SU-DHL-6 (cell line): ENCODE measurements around the gene FBXW4.

ENCODE experiments used
- H2AFZ ChIP-seq: fragments of 200-600 bp; sonication (generic); 2 replicates; pipeline ENCODE4 v1.6.1; 2014; ENCODE audit warnings: low read depth, mild to moderate bottlenecking, moderate library complexity, mixed read lengths, antibody characterized with exemption, low read length; ENCODE audit not compliant: severe bottlenecking
- H3F3A ChIP-seq: fragments of 200-600 bp; shearing (Covaris generic); 2 replicates; pipeline ENCODE4 v1.6.0; 2016; ENCODE audit warnings: antibody characterized with exemption, mild to moderate bottlenecking; ENCODE audit not compliant: insufficient read depth
- H3K27ac ChIP-seq: fragments of 200-600 bp; sonication (generic); 2 replicates; pipeline ENCODE4 v1.5.1; 2016; ENCODE audit warnings: low read depth, mild to moderate bottlenecking, low read length, moderate library complexity, mixed read lengths
- H3K27me3 ChIP-seq: fragments of 200-600 bp; sonication (generic), shearing (Covaris generic); 2 replicates; pipeline ENCODE4 v1.6.0; 2014; ENCODE audit warnings: mild to moderate bottlenecking, low read length
- H3K36me3 ChIP-seq: fragments of 200-600 bp; sonication (generic); 2 replicates; pipeline ENCODE4 v1.6.1; 2014; ENCODE audit warnings: mild to moderate bottlenecking, low read length, mixed read lengths
- H3K4me2 ChIP-seq: fragments of 300-600, 200-600 bp; shearing (Covaris generic), sonication (generic); 2 replicates; pipeline ENCODE4 v1.6.0; 2014; ENCODE audit warnings: low read length, low read depth, mild to moderate bottlenecking; ENCODE audit not compliant: poor library complexity, severe bottlenecking
- H3K4me3 ChIP-seq: fragments of 200-600 bp; sonication (generic); 2 replicates; pipeline ENCODE4 v1.5.1; 2014; ENCODE audit warnings: antibody characterized with exemption, low read length, mild to moderate bottlenecking, mixed read lengths; ENCODE audit not compliant: insufficient read depth, poor library complexity, severe bottlenecking
- H3K79me2 ChIP-seq: fragments of 200-600 bp; sonication (generic); 2 replicates; pipeline ENCODE4 v1.6.1; 2014; ENCODE audit warnings: mild to moderate bottlenecking, low read length, moderate library complexity; ENCODE audit not compliant: insufficient read depth
- H3K9ac ChIP-seq: fragments of 200-600 bp; sonication (generic); 2 replicates; pipeline ENCODE4 v1.7.0; 2014; ENCODE audit warnings: mild to moderate bottlenecking, low read length
- H3K9me2 ChIP-seq: fragments of 200-600 bp; sonication (generic); replicated peaks from 2 replicates; pipeline ENCODE4 v1.6.1; 2014; ENCODE audit warnings: low read length; ENCODE audit not compliant: insufficient read depth
- H3K9me3 ChIP-seq: fragments of 200-600 bp; sonication (generic); 2 replicates; pipeline ENCODE4 v1.6.1; 2014; ENCODE audit warnings: low read length, mixed read lengths; ENCODE audit not compliant: insufficient read depth
- H4K20me1 ChIP-seq: fragments of 200-600 bp; sonication (generic); 2 replicates; pipeline ENCODE4 v1.6.1; 2014; ENCODE audit warnings: low read depth, mild to moderate bottlenecking, antibody characterized with exemption, low read length, moderate library complexity, mixed read lengths
- EZH2phosphoT487 ChIP-seq: fragments of 200-600 bp; sonication (generic), shearing (Covaris generic); conservative IDR thresholded peaks from 2 replicates; pipeline ENCODE4 v1.6.1; 2018; ENCODE audit warnings: mild to moderate bottlenecking, antibody characterized with exemption, low read length, moderate library complexity, mixed read lengths
- TF ChIP-seq, protein P1 (sequence below): fragments of 200-600 bp; sonication (generic); IDR thresholded peaks from one replicate; pipeline ENCODE4 v1.5.1; 2017; ENCODE audit warnings: antibody characterized with exemption, mild to moderate bottlenecking, low read length, moderate library complexity; ENCODE audit not compliant: insufficient read depth, poor library complexity, severe bottlenecking

FBXW4 gene

DNA sequence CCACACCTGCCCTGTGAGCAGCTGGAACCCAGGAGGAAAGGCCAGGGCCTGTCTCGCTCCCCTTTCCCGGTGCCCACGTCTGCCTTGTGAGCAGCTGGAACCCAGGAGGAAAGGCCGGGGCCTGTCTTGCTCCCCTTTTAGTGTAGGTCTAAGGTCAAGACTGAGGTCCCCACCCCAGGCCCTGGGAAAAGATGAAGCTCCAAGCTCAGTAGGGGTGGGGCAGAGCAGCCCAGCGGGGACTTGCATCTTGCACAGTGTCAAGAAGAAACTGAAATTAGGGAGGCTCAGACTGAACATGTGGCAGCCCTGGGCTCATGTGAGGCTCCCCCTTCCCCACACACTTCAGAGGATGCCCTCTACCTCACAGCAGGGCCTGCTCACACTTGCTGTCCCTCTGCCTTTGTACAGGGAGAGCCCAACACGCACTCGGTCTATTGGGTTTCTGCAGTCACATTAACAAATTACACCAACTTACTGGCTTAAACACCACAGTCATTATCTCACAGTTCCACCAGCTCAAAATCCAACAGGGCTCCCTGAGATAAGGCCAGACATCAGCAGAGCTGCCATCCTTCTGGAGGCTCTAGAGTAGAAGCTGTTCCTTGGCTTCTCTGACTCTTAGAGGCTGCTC lies 119.3 kb downstream of the FBXW4 start:
- no peaks in the 10 kb centered on the region for H3K36me3 ChIP-seq
- no peaks in the 10 kb centered on the region for H3F3A ChIP-seq
- no peak overlapping the region for H3K9ac ChIP-seq
- no peak for TF ChIP-seq EZH2phosphoT487
- TF ChIP-seq, protein P1, sequence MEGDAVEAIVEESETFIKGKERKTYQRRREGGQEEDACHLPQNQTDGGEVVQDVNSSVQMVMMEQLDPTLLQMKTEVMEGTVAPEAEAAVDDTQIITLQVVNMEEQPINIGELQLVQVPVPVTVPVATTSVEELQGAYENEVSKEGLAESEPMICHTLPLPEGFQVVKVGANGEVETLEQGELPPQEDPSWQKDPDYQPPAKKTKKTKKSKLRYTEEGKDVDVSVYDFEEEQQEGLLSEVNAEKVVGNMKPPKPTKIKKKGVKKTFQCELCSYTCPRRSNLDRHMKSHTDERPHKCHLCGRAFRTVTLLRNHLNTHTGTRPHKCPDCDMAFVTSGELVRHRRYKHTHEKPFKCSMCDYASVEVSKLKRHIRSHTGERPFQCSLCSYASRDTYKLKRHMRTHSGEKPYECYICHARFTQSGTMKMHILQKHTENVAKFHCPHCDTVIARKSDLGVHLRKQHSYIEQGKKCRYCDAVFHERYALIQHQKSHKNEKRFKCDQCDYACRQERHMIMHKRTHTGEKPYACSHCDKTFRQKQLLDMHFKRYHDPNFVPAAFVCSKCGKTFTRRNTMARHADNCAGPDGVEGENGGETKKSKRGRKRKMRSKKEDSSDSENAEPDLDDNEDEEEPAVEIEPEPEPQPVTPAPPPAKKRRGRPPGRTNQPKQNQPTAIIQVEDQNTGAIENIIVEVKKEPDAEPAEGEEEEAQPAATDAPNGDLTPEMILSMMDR, result no peak
- no peaks in the 10 kb centered on the region for H4K20me1 ChIP-seq
- H3K4me2 ChIP-seq, result no peak overlapping the region
- no peaks in the 10 kb centered on the region for H3K27me3 ChIP-seq
- no peaks in the 10 kb centered on the region for H3K9me3 ChIP-seq
- H3K27ac ChIP-seq, result no peak overlapping the region
- no peaks in the 10 kb centered on the region for H3K9me2 ChIP-seq
- no peak overlapping the region for H2AFZ ChIP-seq
- H3K79me2 ChIP-seq, result no peaks in the 10 kb centered on the region
- H3K4me3 ChIP-seq, result no peak overlapping the region

GRCh38 chr10:101575091-101575490 lies 119.9 kb downstream of the FBXW4 start:
- H4K20me1 ChIP-seq, result no peaks in the 10 kb centered on the region
- no peaks in the 10 kb centered on the region for H3K27me3 ChIP-seq
- no peak overlapping the region for H3K4me3 ChIP-seq
- no peaks in the 10 kb centered on the region for H3K9me3 ChIP-seq
- no peaks in the 10 kb centered on the region for H3K36me3 ChIP-seq
- H3K79me2 ChIP-seq, result no peaks in the 10 kb centered on the region
- H3K9ac ChIP-seq, result no peak overlapping the region
- TF ChIP-seq, protein P1, result no peak
- no peak overlapping the region for H3K4me2 ChIP-seq
- no peak overlapping the region for H2AFZ ChIP-seq
- H3F3A ChIP-seq, result no peaks in the 10 kb centered on the region
- no peaks in the 10 kb centered on the region for H3K9me2 ChIP-seq
- H3K27ac ChIP-seq, result no peak overlapping the region

GRCh38 chr10:101573885-101574753 lies 120.9 kb downstream of the FBXW4 start:
- Histone ChIP-seq H3K27ac (no peak overlapping the region), H3K4me2 (no peak overlapping the region), H3K9me2 (no peaks in the 10 kb centered on the region), H3K9me3 (no peaks in the 10 kb centered on the region), H2AFZ (no peak overlapping the region), H3K79me2 (no peaks in the 10 kb centered on the region), H3K9ac (no peak overlapping the region), H3K4me3 (no peak overlapping the region), H4K20me1 (no peaks in the 10 kb centered on the region), H3K36me3 (no peaks in the 10 kb centered on the region), H3K27me3 (no peaks in the 10 kb centered on the region; the same call in 1 of the 2 replicates), H3F3A (no peaks in the 10 kb centered on the region)
- no peak for TF ChIP-seq EZH2phosphoT487
- TF ChIP-seq, protein P1, result no peak
